Transverse colon (tissue), 4 donors: ENCODE results near the gene ABCA4. TPM values are rescaled to one million over a fixed set of nuclear protein-coding genes. Genes with fewer than 3 reads are reported as not detected.
"Not testable (repeated sequence)": the region's sequence is repeated elsewhere in the genome, so short reads cannot be mapped to it uniquely, and the experiment has no call there.

Experiments
- DNase-seq: peaks from one replicate; pipeline ENCODE4 v3.0.0-alpha.2; 2019
- H3K27ac ChIP-seq, 4 donors: fragments of 200-600 bp; sonication (generic); 2 replicates each; pipeline ENCODE4 v1.5.1; 2016 to 2018; ENCODE audit warnings: inconsistent platforms in 4 of 4
- H3K27me3 ChIP-seq: fragments of 200-600 bp; sonication (generic); 2 replicates; pipeline ENCODE4 v1.5.1; 2017; ENCODE audit warnings: inconsistent platforms
- H3K36me3 ChIP-seq, 4 donors: fragments of 200-600 bp; sonication (generic); 2 replicates each; pipeline ENCODE4 v1.5.1; 2017 to 2019; ENCODE audit warnings: inconsistent platforms in 4 of 4
- H3K4me1 ChIP-seq, 4 donors: fragments of 200-600 bp; sonication (generic); 2 replicates each; pipeline ENCODE4 v1.5.1; 2017 to 2020; ENCODE audit warnings: inconsistent platforms in 4 of 4
- H3K4me3 ChIP-seq, 4 donors: fragments of 200-600 bp; sonication (generic); 1 replicate in 1 of 4; 2 replicates in 3 of 4; pipeline versions ENCODE4 v1.5.1 to v1.6.1; 2017 to 2019; ENCODE audit warnings: inconsistent platforms in 4 of 4
- H3K9me3 ChIP-seq, 2 donors: fragments of 200-600 bp; sonication (generic); 2 replicates each; pipeline ENCODE4 v1.5.1; 2017 to 2019; ENCODE audit warnings: inconsistent platforms in 2 of 2
- CTCF ChIP-seq, 5 experiments: fragments of 200-600 bp in 3 of 5; fragments of 450-650 bp in 2 of 5; sonication (generic) in 3 of 5; IDR thresholded peaks; 1 replicate in 2 of 5; 2 replicates in 3 of 5; pipeline ENCODE4 v1.5.1; 2016 to 2017; ENCODE audit warnings: antibody characterized with exemption in 5 of 5, inconsistent platforms in 3 of 5, mild to moderate bottlenecking in 2 of 5, moderate library complexity in 1 of 5
- EP300 ChIP-seq: sonication (generic); formaldehyde crosslinking; IDR thresholded peaks from one replicate; pipeline ENCODE4 v1.6.1; 2017; ENCODE audit warnings: antibody characterized with exemption, low read depth
- POLR2A ChIP-seq: fragments of 450-650 bp; IDR thresholded peaks from one replicate; pipeline ENCODE4 v1.6.1; 2016; ENCODE audit warnings: antibody characterized with exemption, mild to moderate bottlenecking, moderate library complexity
- POLR2AphosphoS5 ChIP-seq, 3 donors: sonication (generic); formaldehyde crosslinking; IDR thresholded peaks; one replicate each; pipeline ENCODE4 v1.6.1; 2016; ENCODE audit warnings: antibody characterized with exemption in 3 of 3
- WGBS, 2 donors: methylation state at CpG; one replicate each; pipeline ENCODE4 v1.1.5; 2018; ENCODE audit warnings: low coverage in 1 of 2; 5-methylcytosine and 5-hydroxymethylcytosine counted together
- in situ Hi-C, 4 donors: fragments of 200-750 bp; cut with MboI; loops; one replicate each; pipeline versions ENCODE4 v1.15.0 to v1.15.1; 2017; ENCODE audit warnings: low sequenced_read_pairs in 3 of 4, low pct_ligation_motif_present in 1 of 4, low pct_unique_long_range_greater_than_20kb in 1 of 4
- intact Hi-C: fragments of 100-400 bp; cut with DNase I; formaldehyde crosslinking; loops from one replicate; pipeline ENCODE4 v1.15.1; 2023; ENCODE audit warnings: low total_unique reads
- total RNA-seq, 4 donors: library from RNA; depleted of rRNA; stranded (reverse); fragments of >200 nt; gene quantifications; one replicate each; pipeline ENCODE4 v1.1.0, GENCODE V29; 2016

The ABCA4 gene
- total RNA-seq, 4 donors from 2014 or later = 0.16 to 0.55 TPM; not detected in 2

GRCh38 chr1:93993731-93994130, 127.2 kb downstream of the ABCA4 start:
- no peak for DNase-seq
- in situ Hi-C loops (no loop called here), intact Hi-C loops (no loop called here)
- TF ChIP-seq EP300 (no peak), POLR2A (no peak), CTCF (IDR thresholded peaks at IDR 0.05) (no peak), POLR2AphosphoS5 (IDR thresholded peaks at IDR 0.05) (no peak)
- Histone ChIP-seq H3K36me3 (no peaks in the 10 kb centered on the region), H3K4me1 (no peaks in the 10 kb centered on the region), H3K4me3 (no peak overlapping the region), H3K27me3 (no peaks in the 10 kb centered on the region), H3K9me3 (no peaks in the 10 kb centered on the region), H3K27ac (no peak overlapping the region)
- WGBS, 2 donors = 78 to 93% methylated on average over 3 to 6 of the region's 6 CpGs

GRCh38 chr1:93992954-93993353, 128.0 kb downstream of the ABCA4 start:
- 77% methylated on average over 3 to 10 of the region's 10 CpGs for WGBS, 2 donors
- H3K4me3 ChIP-seq = no peak overlapping the region
- H3K27ac ChIP-seq = no peak overlapping the region
- intact Hi-C loops (no loop called here), in situ Hi-C loops (no loop called here)
- no peaks in the 10 kb centered on the region for H3K36me3 ChIP-seq
- TF ChIP-seq POLR2AphosphoS5 (IDR thresholded peaks at IDR 0.05) (no peak), EP300 (no peak), CTCF (IDR thresholded peaks at IDR 0.05) (no peak), POLR2A (no peak)
- no peak for DNase-seq
- H3K4me1 ChIP-seq = no peaks in the 10 kb centered on the region
- no peaks in the 10 kb centered on the region for H3K27me3 ChIP-seq
- H3K9me3 ChIP-seq = no peaks in the 10 kb centered on the region

GRCh38 chr1:93992190-93992589, 128.8 kb downstream of the ABCA4 start:
- intact Hi-C loops = no loop called here
- Histone ChIP-seq H3K27ac (no peak overlapping the region), H3K9me3 (no peaks in the 10 kb centered on the region), H3K27me3 (no peaks in the 10 kb centered on the region), H3K36me3 (no peaks in the 10 kb centered on the region), H3K4me3 (no peak overlapping the region), H3K4me1 (no peaks in the 10 kb centered on the region)
- no peak for TF ChIP-seq EP300
- no peak for TF ChIP-seq CTCF (IDR thresholded peaks at IDR 0.05)
- TF ChIP-seq POLR2A = no peak
- TF ChIP-seq POLR2AphosphoS5 (IDR thresholded peaks at IDR 0.05) = no peak
- DNase-seq = no peak
- in situ Hi-C loops = no loop called here
- WGBS, 2 donors = 92% methylated on average over 8 of the region's 8 CpGs; no CpG with 5 or more reads in 1 of the 2 donors

- Histone ChIP-seq H3K4me3 (no peak overlapping the region), H3K4me1 (no peaks in the 10 kb centered on the region), H3K9me3 (no peaks in the 10 kb centered on the region), H3K27me3 (no peaks in the 10 kb centered on the region), H3K36me3 (no peaks in the 10 kb centered on the region), H3K27ac (no peak overlapping the region)
- TF ChIP-seq CTCF (IDR thresholded peaks at IDR 0.05) = no peak
- no peak for TF ChIP-seq EP300
- no peak for TF ChIP-seq POLR2A
- no peak for TF ChIP-seq POLR2AphosphoS5 (IDR thresholded peaks at IDR 0.05)
- WGBS, 2 donors = 82 to 83% methylated on average over 3 to 4 of the region's 4 CpGs
- no peak for DNase-seq
- intact Hi-C loops = no loop called here
- in situ Hi-C loops = no loop called here
Measured at GRCh38 chr1:93991271-93991670, 129.7 kb downstream of the ABCA4 start.

GRCh38 chr1:93990477-93990876, 130.5 kb downstream of the ABCA4 start:
- H3K4me1 ChIP-seq, in situ Hi-C loops, H3K9me3 ChIP-seq, H3K27ac ChIP-seq, H3K36me3 ChIP-seq, intact Hi-C loops, H3K27me3 ChIP-seq, DNase-seq, H3K4me3 ChIP-seq: not testable (repeated sequence)
- 59 to 85% methylated on average over 3 of the region's 3 CpGs for WGBS, 2 donors
